Neural crest cell (in vitro differentiated cells): ENCODE results near the gene DOCK1. TPM values are rescaled to one million over a fixed set of nuclear protein-coding genes. Genes with fewer than 3 reads are reported as not detected.

Source experiments
- DNase-seq: peaks from one replicate; pipeline ENCODE4 v3.0.0; 2021; ENCODE audit warnings: low read depth, mixed read lengths, low spot score
- H3K27ac Mint-ChIP-seq: one replicate; pipeline ENCODE4 v1.8.0; 2021; ENCODE audit warnings: mild to moderate bottlenecking, mixed read lengths; ENCODE audit not compliant: unreplicated experiment
- H3K27me3 Mint-ChIP-seq: 2 replicates; pipeline ENCODE4 v1.8.0; 2021; ENCODE audit warnings: low read depth, mild to moderate bottlenecking, mixed read lengths
- H3K36me3 Mint-ChIP-seq: 2 replicates; pipeline ENCODE4 v1.8.0; 2021; ENCODE audit warnings: low read depth, mild to moderate bottlenecking, mixed read lengths
- H3K4me1 Mint-ChIP-seq: 2 replicates; pipeline ENCODE4 v1.8.0; 2021; ENCODE audit warnings: mixed read lengths
- H3K4me3 Mint-ChIP-seq: one replicate; pipeline ENCODE4 v1.8.0; 2021; ENCODE audit warnings: mild to moderate bottlenecking, mixed read lengths
- H3K9me3 Mint-ChIP-seq: 2 replicates; pipeline ENCODE4 v1.8.0; 2021; ENCODE audit warnings: mixed read lengths
- total RNA-seq: library from RNA; stranded (reverse); gene quantifications from 2 replicates; pipeline ENCODE4 v1.2.1, GENCODE V29; 2021
- TF ChIP-seq, protein P1 (sequence below): fragments of 200-600 bp; sonication (generic); conservative IDR thresholded peaks from 2 replicates; pipeline ENCODE4 v1.5.0; 2021; ENCODE audit warnings: antibody characterized with exemption, mild to moderate bottlenecking

DOCK1 gene
- total RNA-seq, 1 donor from 2014 or later: 55.8 TPM

DNA sequence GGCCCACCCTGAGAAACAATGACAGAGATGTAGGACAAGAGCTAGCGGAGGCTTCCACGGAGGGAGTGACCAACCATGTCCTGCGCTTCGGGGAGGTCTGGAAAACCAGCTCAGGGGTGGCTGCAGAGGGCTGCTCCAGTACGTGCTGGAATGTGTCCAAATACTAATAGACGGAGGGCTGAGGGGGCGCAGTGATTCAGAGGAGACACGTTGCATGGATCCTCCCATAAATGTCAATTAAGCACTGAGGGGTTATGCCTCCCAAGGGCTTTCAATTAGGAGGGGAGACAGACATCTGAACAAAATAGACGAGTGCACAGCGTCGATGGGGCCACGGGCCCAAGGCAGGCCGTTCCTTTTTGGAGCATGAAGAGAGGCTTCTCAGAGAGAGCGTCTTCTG is 592.9 kb downstream of the DOCK1 start:
- Mint-ChIP-seq H3K27me3 (peaks cover 4% of the 10 kb centered on the region), H3K4me3 (no peak overlapping the region), H3K4me1 (no peaks in the 10 kb centered on the region), H3K9me3 (no peaks in the 10 kb centered on the region), H3K36me3 (no peaks in the 10 kb centered on the region), H3K27ac (no peak overlapping the region)
- TF ChIP-seq, protein P1, sequence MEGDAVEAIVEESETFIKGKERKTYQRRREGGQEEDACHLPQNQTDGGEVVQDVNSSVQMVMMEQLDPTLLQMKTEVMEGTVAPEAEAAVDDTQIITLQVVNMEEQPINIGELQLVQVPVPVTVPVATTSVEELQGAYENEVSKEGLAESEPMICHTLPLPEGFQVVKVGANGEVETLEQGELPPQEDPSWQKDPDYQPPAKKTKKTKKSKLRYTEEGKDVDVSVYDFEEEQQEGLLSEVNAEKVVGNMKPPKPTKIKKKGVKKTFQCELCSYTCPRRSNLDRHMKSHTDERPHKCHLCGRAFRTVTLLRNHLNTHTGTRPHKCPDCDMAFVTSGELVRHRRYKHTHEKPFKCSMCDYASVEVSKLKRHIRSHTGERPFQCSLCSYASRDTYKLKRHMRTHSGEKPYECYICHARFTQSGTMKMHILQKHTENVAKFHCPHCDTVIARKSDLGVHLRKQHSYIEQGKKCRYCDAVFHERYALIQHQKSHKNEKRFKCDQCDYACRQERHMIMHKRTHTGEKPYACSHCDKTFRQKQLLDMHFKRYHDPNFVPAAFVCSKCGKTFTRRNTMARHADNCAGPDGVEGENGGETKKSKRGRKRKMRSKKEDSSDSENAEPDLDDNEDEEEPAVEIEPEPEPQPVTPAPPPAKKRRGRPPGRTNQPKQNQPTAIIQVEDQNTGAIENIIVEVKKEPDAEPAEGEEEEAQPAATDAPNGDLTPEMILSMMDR: no peak
- DNase-seq: no peak

DNA sequence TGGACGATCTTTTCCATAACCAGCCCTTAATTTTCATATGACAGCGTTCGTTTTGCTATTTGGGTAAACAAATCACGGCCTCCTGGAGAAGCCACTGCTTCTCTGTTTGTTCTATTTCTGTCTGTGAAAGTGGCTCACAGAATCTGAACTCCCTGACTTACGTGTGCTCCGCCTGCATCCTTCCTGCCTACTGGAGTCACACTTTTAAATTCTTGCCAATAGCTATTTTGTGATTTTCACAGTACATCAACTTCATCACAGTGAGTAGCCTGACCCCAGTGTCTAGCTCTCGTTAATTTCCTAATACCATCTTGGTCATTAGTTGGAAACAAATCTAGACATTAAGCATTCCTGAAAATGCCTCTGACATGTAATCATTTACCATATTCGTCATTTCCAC is 594.9 kb downstream of the DOCK1 start:
- peaks cover 5% of the 10 kb centered on the region for H3K27me3 Mint-ChIP-seq
- H3K9me3 Mint-ChIP-seq: no peaks in the 10 kb centered on the region
- no peaks in the 10 kb centered on the region for H3K36me3 Mint-ChIP-seq
- H3K27ac Mint-ChIP-seq: no peak overlapping the region
- H3K4me3 Mint-ChIP-seq: no peak overlapping the region
- no peaks in the 10 kb centered on the region for H3K4me1 Mint-ChIP-seq
- no peak for DNase-seq
- TF ChIP-seq, protein P1: no peak

Other genes starting within 250 kb of the DOCK1 start
- gene C10orf90, start 234.7 kb upstream of the DOCK1 start, total RNA-seq: 0.25 and 0.89 TPM in 2 replicates